NCI-H2227 (cell line): Measurements from ENCODE around the gene PTAR1.
A peak's percentile ranks its signal among the peaks of the same experiment; 100 is the strongest.
"Not testable (repeated sequence)": the region's sequence is repeated elsewhere in the genome, so short reads cannot be mapped to it uniquely, and the experiment has no call there.

ENCODE experiments used
- DNase-seq: peaks from one replicate; lab custom pipeline; 2025; ENCODE audit not compliant: unreplicated experiment; lab: John Stamatoyannopoulos, UW

PTAR1 gene

GRCh38 chr9:69759421-69760277, at the start of gene PTAR1:
PTAR1 (minus strand) TSS chr9:69760011; CDS start chr9:69759938, 73 bp downstream.
- DNase-seq: peak; percentile 93

- no peak for DNase-seq
Observed at GRCh38 chr9:69809304-69809863, 49.6 kb upstream of the PTAR1 start.

- DNase-seq: no peak
Observed at GRCh38 chr9:69806627-69807026, 46.8 kb upstream of the PTAR1 start.

GRCh38 chr9:69805962-69806515, 46.2 kb upstream of the PTAR1 start:
- DNase-seq: no peak

- DNase-seq: no peak
Observed at GRCh38 chr9:69801989-69802388, 42.2 kb upstream of the PTAR1 start.

GRCh38 chr9:69800027-69800426, 40.2 kb upstream of the PTAR1 start:
- not testable (repeated sequence) for DNase-seq

GRCh38 chr9:69799521-69799920, 39.7 kb upstream of the PTAR1 start:
- not testable (repeated sequence) for DNase-seq

GRCh38 chr9:69798744-69799143, 38.9 kb upstream of the PTAR1 start:
- DNase-seq: no peak

GRCh38 chr9:69797675-69798074, 37.9 kb upstream of the PTAR1 start:
- no peak for DNase-seq

GRCh38 chr9:69794356-69794755, 34.5 kb upstream of the PTAR1 start:
- no peak for DNase-seq

GRCh38 chr9:69785757-69786156, 25.9 kb upstream of the PTAR1 start:
- DNase-seq: no peak

GRCh38 chr9:69773258-69773657, 13.4 kb upstream of the PTAR1 start:
- DNase-seq: no peak

GRCh38 chr9:69771775-69772418, 12.1 kb upstream of the PTAR1 start:
- no peak for DNase-seq

- no peak for DNase-seq
Observed at GRCh38 chr9:69768716-69769115, 8.9 kb upstream of the PTAR1 start.

GRCh38 chr9:69768101-69768500, 8.3 kb upstream of the PTAR1 start:
- DNase-seq: no peak

GRCh38 chr9:69763862-69764261, 4.1 kb upstream of the PTAR1 start:
- DNase-seq: not testable (repeated sequence)

- no peak for DNase-seq
Observed at GRCh38 chr9:69762527-69762926, 2.7 kb upstream of the PTAR1 start.

GRCh38 chr9:69760278-69760610, 433 bp upstream of the PTAR1 start:
- DNase-seq: peak; percentile 77

- DNase-seq: no peak
Observed at GRCh38 chr9:69759021-69759420, 790 bp downstream of the PTAR1 start.

GRCh38 chr9:69757996-69758675, 1.7 kb downstream of the PTAR1 start:
- no peak for DNase-seq

GRCh38 chr9:69755205-69755604, 4.6 kb downstream of the PTAR1 start:
- no peak for DNase-seq
